CD4-positive, alpha-beta T cell (primary cell): ENCODE data around the gene KIF23. TPM values are rescaled to one million over a fixed set of nuclear protein-coding genes. Genes with fewer than 3 reads are reported as not detected.

Source experiments
- ATAC-seq: fragments of 200-7000 bp; cut with Tn5 transposase; one replicate; pipeline ENCODE4 v1.10.0; 2022; ENCODE audit warnings: mild to moderate bottlenecking; ENCODE audit not compliant: poor library complexity
- CTCF ChIA-PET: fragments of 350-600 bp; sonication (Branson Sonifier 250); formaldehyde crosslinking; loops from one replicate; lab custom pipeline; 2021; ENCODE audit warnings: antibody characterized with exemption, inconsistent platforms; lab: Charles Lee
- POLR2A ChIA-PET: fragments of 350-600 bp; sonication (Branson Sonifier 250); formaldehyde crosslinking; loops from one replicate; lab custom pipeline; 2021; ENCODE audit warnings: antibody characterized with exemption, inconsistent platforms; lab: Charles Lee
- DNase-seq, 14 experiments: peaks; one replicate each; pipeline ENCODE4 v3.0.0-alpha.2; 2013 to 2020; ENCODE audit warnings: mixed read lengths in 2 of 14
- H3K27ac ChIP-seq, 2 donors: one replicate each; pipeline versions ENCODE4 v1.5.1 to v1.7.0; 2013; ENCODE audit warnings: low read length in 2 of 2, low read depth in 1 of 2, mild to moderate bottlenecking in 1 of 2
- H3K27me3 ChIP-seq, 2 experiments: 1 replicate in 1 of 2; 2 replicates in 1 of 2; pipeline versions ENCODE4 v1.6.1 to v1.7.0; 2013; ENCODE audit warnings: low read length in 2 of 2, control low read depth in 1 of 2, mild to moderate bottlenecking in 1 of 2, moderate library complexity in 1 of 2; ENCODE audit not compliant: insufficient read depth in 2 of 2, control insufficient read depth in 1 of 2
- H3K36me3 ChIP-seq: one replicate; pipeline ENCODE4 v1.6.1; 2013; ENCODE audit warnings: low read length, control low read depth; ENCODE audit not compliant: insufficient read depth
- H3K4me1 ChIP-seq: one replicate; pipeline ENCODE4 v1.6.1; 2013; ENCODE audit warnings: low read length, control low read depth; ENCODE audit not compliant: insufficient read depth
- H3K4me3 ChIP-seq: one replicate; pipeline ENCODE4 v1.5.1; 2013; ENCODE audit warnings: mild to moderate bottlenecking, low read length, moderate library complexity
- H3K9me3 ChIP-seq, 2 experiments: 1 replicate in 1 of 2; 2 replicates in 1 of 2; pipeline versions ENCODE4 v1.6.1 to v1.7.0; 2013; ENCODE audit warnings: low read length in 2 of 2, mild to moderate bottlenecking in 2 of 2, control low read depth in 1 of 2, moderate library complexity in 1 of 2; ENCODE audit not compliant: control insufficient read depth in 1 of 2, insufficient read depth in 1 of 2
- H3K27ac Mint-ChIP-seq: one replicate; pipeline ENCODE4 v1.8.0; 2020; ENCODE audit warnings: mixed read lengths
- H3K27me3 Mint-ChIP-seq: one replicate; pipeline ENCODE4 v1.8.0; 2021; ENCODE audit warnings: mixed read lengths
- H3K36me3 Mint-ChIP-seq: one replicate; pipeline ENCODE4 v1.8.0; 2021; ENCODE audit warnings: low read depth, mixed read lengths
- H3K4me1 Mint-ChIP-seq: one replicate; pipeline ENCODE4 v1.8.0; 2021; ENCODE audit warnings: low read depth, mixed read lengths
- H3K4me3 Mint-ChIP-seq: one replicate; pipeline ENCODE4 v1.8.0; 2020; ENCODE audit warnings: mild to moderate bottlenecking, mixed read lengths
- H3K9me3 Mint-ChIP-seq: one replicate; pipeline ENCODE4 v1.8.0; 2020; ENCODE audit warnings: mixed read lengths
- intact Hi-C, 2 experiments: fragments of 100-400 bp; cut with DNase I in 1 of 2; cut with micrococcal nuclease in 1 of 2; formaldehyde crosslinking; loops; one replicate each; pipeline versions ENCODE4 v1.15.1 to v1.9.0; 2023 to 2025; cut with DNase I, micrococcal nuclease
- total RNA-seq, 174 experiments: library from RNA in 2 of 174; stranded (reverse) in 2 of 174; gene quantifications; one replicate each; pipeline ENCODE4 v1.2.3 and lab custom pipeline; 2021 to 2026
- TF ChIP-seq, protein P1 (sequence below): fragments of 200-600 bp; IDR thresholded peaks from one replicate; pipeline ENCODE4 v1.8.0; 2022; ENCODE audit warnings: antibody characterized with exemption, mild to moderate bottlenecking

Gene KIF23
- total RNA-seq, 2 experiments from 2014 or later, result 0.71 to 1.1 TPM

DNA sequence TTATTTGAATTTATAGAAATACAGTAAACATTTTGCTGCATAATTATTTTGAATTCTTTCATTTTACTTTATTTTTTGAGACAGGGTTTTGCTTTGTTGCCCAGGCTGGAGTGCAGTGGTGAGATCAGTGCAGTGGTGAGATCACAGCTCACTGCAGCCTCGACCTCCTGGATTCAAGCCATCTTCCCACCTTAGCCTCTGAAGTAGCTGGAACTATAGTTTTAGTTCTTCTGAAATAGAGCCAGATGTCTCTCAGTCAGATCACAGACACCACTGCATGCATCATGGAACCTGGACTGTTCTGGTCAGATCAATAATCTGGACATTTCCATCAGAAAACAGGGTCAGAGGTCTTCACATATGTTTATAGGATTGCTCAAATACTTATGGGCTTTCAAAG is 46.3 kb downstream of the KIF23 start:
- TF ChIP-seq, protein P1, sequence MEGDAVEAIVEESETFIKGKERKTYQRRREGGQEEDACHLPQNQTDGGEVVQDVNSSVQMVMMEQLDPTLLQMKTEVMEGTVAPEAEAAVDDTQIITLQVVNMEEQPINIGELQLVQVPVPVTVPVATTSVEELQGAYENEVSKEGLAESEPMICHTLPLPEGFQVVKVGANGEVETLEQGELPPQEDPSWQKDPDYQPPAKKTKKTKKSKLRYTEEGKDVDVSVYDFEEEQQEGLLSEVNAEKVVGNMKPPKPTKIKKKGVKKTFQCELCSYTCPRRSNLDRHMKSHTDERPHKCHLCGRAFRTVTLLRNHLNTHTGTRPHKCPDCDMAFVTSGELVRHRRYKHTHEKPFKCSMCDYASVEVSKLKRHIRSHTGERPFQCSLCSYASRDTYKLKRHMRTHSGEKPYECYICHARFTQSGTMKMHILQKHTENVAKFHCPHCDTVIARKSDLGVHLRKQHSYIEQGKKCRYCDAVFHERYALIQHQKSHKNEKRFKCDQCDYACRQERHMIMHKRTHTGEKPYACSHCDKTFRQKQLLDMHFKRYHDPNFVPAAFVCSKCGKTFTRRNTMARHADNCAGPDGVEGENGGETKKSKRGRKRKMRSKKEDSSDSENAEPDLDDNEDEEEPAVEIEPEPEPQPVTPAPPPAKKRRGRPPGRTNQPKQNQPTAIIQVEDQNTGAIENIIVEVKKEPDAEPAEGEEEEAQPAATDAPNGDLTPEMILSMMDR, result no peak
- Mint-ChIP-seq H3K4me3 (peak overlapping the region; percentile 56), H3K4me1 (peaks cover 51% of the 10 kb centered on the region), H3K27me3 (no peaks in the 10 kb centered on the region), H3K36me3 (peaks cover 25% of the 10 kb centered on the region), H3K9me3 (no peaks in the 10 kb centered on the region), H3K27ac (peak overlapping the region; percentile 30)
- ATAC-seq (no peak), DNase-seq (no peak)
- ChIA-PET CTCF (no interaction called here), POLR2A (no interaction called here)
- no peaks in the 10 kb centered on the region for H3K27me3 ChIP-seq
- peaks cover 30% of the 10 kb centered on the region for H3K4me1 ChIP-seq
- no peak overlapping the region for H3K27ac ChIP-seq
- H3K36me3 ChIP-seq, result peaks cover 15% of the 10 kb centered on the region
- no peaks in the 10 kb centered on the region for H3K9me3 ChIP-seq
- H3K4me3 ChIP-seq, result no peak overlapping the region
- intact Hi-C loops, result no loop called here

DNA sequence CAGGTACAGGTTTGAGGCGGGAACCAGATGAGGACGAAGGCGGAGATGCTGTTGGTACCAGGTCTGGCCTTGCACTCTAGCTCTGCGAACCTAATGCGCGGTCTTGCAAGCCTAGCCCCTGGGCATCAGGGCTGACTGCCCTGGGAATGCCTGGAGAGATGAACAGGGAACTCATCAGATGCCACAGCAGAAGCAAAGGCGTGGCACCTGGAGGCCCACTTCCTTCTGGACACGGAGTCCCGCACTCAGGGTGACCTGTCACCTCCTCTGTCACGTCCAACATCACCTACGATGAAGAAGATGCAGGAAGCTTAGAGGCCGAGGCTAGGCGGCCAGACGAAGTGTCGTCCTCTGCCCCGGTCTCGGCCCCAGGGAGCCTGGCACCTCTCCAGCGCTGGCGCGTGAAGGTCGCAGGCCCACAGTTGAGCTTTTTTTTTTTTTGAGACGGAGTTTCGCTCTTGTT is 47.9 kb downstream of the KIF23 start:
- intact Hi-C loops, result loop anchor here in 1 of 2 experiments (1.0 to 2.0 kb wide), 2 partner anchors 9 to 49 kb away; no protein-coding TSS in a partner anchor
- ATAC-seq (no peak), DNase-seq (peak in 2 of 14 experiments; percentile 14 to 54)
- Histone ChIP-seq H3K27ac (peak overlapping the region in 1 of 2 donors; percentile 71), H3K9me3 (no peaks in the 10 kb centered on the region), H3K27me3 (no peaks in the 10 kb centered on the region), H3K4me3 (peak overlapping the region; percentile 81), H3K4me1 (peaks cover 35% of the 10 kb centered on the region), H3K36me3 (no peaks in the 10 kb centered on the region)
- peaks cover 9% of the 10 kb centered on the region for H3K36me3 Mint-ChIP-seq
- peaks cover 40% of the 10 kb centered on the region for H3K4me1 Mint-ChIP-seq
- no peaks in the 10 kb centered on the region for H3K27me3 Mint-ChIP-seq
- TF ChIP-seq, protein P1, result no peak
- POLR2A ChIA-PET, result interaction anchor here (0.7 to 4.4 kb wide), 15 partner anchors 9 to 1098 kb away, joined by 3 to 205 read pairs (median 3); partner anchors contain the start of genes KIF23, RPLP1 and TLE3
- no peaks in the 10 kb centered on the region for H3K9me3 Mint-ChIP-seq
- peak overlapping the region; percentile 94 for H3K4me3 Mint-ChIP-seq
- peak overlapping the region; percentile 90 for H3K27ac Mint-ChIP-seq
- CTCF ChIA-PET, result interaction anchor here (0.6 to 3.1 kb wide), 17 partner anchors 9 to 1026 kb away, joined by 3 to 61 read pairs (median 4); partner anchors contain the start of genes KIF23 and RPLP1

DNA sequence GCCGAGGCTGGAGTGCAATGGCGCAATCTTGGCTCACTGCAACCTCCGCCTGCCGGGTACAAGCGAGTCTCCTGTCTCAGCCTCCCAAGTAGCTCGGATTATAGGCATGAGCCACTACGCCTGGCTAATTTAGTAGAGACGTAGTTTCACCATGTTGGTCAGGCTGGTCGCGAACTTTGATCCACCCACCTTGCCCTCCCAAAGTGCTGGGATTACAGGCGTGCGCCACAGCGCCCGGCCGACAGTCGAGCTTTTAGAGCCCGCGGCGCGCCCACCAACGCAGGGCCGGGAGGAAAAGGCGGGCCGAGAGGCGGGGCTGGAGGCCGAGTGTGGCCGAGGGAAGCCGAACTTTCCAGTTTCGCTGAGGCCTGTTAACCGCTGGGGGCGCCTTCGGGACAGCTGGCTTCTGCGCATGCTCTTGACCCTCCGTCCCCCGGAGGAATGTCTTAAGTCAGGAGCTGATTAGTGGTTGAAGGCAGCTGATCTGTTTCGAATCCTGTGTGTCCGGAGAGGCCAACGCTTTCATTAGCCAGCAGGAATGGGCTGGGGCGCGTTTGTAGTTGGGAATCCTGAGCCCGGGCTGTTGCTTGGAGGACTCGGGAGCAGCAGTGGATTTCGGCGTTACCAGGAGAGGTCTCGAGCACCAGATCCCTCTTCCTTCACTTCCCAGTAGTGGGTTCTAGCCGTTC is 48.5 kb downstream of the KIF23 start:
- Histone ChIP-seq H3K4me3 (peak overlapping the region; percentile 81), H3K9me3 (no peaks in the 10 kb centered on the region), H3K36me3 (no peaks in the 10 kb centered on the region), H3K4me1 (peaks cover 41% of the 10 kb centered on the region), H3K27me3 (no peaks in the 10 kb centered on the region), H3K27ac (peak overlapping the region; percentile 55 to 71)
- intact Hi-C loops, result loop anchor here in 1 of 2 experiments (1.0 to 2.0 kb wide), 2 partner anchors 9 to 50 kb away; no protein-coding TSS in a partner anchor
- POLR2A ChIA-PET, result interaction anchor here (0.6 to 4.4 kb wide), 18 partner anchors 10 to 1097 kb away, joined by 3 to 205 read pairs (median 3); partner anchors contain the start of genes KIF23, RPLP1 and TLE3
- CTCF ChIA-PET, result interaction anchor here (0.6 to 3.1 kb wide), 19 partner anchors 10 to 1026 kb away, joined by 3 to 61 read pairs (median 4); partner anchors contain the start of genes KIF23 and RPLP1
- H3K4me1 Mint-ChIP-seq, result peaks cover 37% of the 10 kb centered on the region
- no peaks in the 10 kb centered on the region for H3K27me3 Mint-ChIP-seq
- ATAC-seq (peak; percentile 94), DNase-seq (peak; percentile 84 to 96 (median 90))
- H3K27ac Mint-ChIP-seq, result peak overlapping the region; percentile 90
- H3K36me3 Mint-ChIP-seq, result peaks cover 4% of the 10 kb centered on the region
- TF ChIP-seq, protein P1, result peak; percentile 86
- H3K4me3 Mint-ChIP-seq, result peak overlapping the region; percentile 94
- no peaks in the 10 kb centered on the region for H3K9me3 Mint-ChIP-seq
